Adrenal gland (tissue), 5 donors: ENCODE results near the gene SGSH.

Experiments used
- CTCF ChIP-seq, 6 experiments: fragments of 450-650 bp in 4 of 6; fragments of 200-600 bp in 2 of 6; sonication (generic) in 1 of 6; IDR thresholded peaks; 1 replicate in 5 of 6; 2 replicates in 1 of 6; pipeline versions ENCODE4 v1.5.1 to v1.8.0; 2016 to 2021; ENCODE audit warnings: antibody characterized with exemption in 6 of 6, mild to moderate bottlenecking in 2 of 6, moderate library complexity in 1 of 6
- POLR2A ChIP-seq, 2 donors: fragments of 450-650 bp; IDR thresholded peaks; one replicate each; pipeline ENCODE4 v1.6.1; 2017; ENCODE audit warnings: antibody characterized with exemption in 2 of 2, mild to moderate bottlenecking in 2 of 2, moderate library complexity in 1 of 2
- donor health status: DM: no; HTN: no; CAD: no.

- TF ChIP-seq CTCF (IDR thresholded peaks at IDR 0.05) (no peak), POLR2A (IDR thresholded peaks at IDR 0.05) (no peak)
Observed at GRCh38 chr17:80223838-80224497, 3.8 kb upstream of the SGSH start.
